Lower leg skin (tissue), 3 donors: Measurements from ENCODE around the gene PIEZO2.

ENCODE experiments used
- POLR2A ChIP-seq, 2 donors: fragments of 450-650 bp; IDR thresholded peaks; one replicate each; pipeline ENCODE4 v1.6.1; 2016 to 2017; ENCODE audit warnings: antibody characterized with exemption in 2 of 2, mild to moderate bottlenecking in 1 of 2, moderate library complexity in 1 of 2
- TF ChIP-seq, protein P1 (sequence below), 3 donors: fragments of 450-650 bp; IDR thresholded peaks; one replicate each; pipeline ENCODE4 v1.5.1; 2016; ENCODE audit warnings: antibody characterized with exemption in 3 of 3, mild to moderate bottlenecking in 3 of 3, moderate library complexity in 2 of 3

DNA sequence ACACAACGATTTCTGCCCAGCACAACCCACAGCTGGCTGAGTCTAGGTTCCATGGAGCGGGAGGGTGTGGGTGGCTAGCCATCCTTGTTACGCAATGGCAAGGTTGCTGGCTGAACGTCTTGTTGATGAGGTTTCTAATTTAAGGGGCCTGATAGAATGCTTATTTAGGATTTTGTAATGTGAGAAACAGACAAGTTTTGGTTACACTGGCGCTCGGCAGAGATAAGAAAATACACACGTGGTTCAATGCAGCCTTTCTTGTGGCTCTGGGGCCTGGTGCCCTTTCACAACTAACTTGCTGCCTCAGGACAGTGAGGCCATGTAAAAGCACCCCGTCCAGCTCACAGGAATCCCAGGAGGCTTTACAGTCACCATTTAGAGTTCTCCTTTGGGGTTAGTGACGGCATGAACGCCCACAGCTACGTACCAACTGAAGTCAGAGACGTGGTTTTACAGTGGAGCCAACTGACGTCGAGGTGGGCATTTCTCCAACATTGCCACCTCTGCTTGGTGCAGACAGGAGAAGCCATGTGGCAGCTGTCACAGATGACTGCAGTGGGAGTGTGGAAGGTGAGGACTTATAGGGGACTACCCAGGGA, 29.7 kb upstream of the PIEZO2 start:
- TF ChIP-seq, protein P1, sequence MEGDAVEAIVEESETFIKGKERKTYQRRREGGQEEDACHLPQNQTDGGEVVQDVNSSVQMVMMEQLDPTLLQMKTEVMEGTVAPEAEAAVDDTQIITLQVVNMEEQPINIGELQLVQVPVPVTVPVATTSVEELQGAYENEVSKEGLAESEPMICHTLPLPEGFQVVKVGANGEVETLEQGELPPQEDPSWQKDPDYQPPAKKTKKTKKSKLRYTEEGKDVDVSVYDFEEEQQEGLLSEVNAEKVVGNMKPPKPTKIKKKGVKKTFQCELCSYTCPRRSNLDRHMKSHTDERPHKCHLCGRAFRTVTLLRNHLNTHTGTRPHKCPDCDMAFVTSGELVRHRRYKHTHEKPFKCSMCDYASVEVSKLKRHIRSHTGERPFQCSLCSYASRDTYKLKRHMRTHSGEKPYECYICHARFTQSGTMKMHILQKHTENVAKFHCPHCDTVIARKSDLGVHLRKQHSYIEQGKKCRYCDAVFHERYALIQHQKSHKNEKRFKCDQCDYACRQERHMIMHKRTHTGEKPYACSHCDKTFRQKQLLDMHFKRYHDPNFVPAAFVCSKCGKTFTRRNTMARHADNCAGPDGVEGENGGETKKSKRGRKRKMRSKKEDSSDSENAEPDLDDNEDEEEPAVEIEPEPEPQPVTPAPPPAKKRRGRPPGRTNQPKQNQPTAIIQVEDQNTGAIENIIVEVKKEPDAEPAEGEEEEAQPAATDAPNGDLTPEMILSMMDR (IDR thresholded peaks at IDR 0.05) = no peak
- no peak for TF ChIP-seq POLR2A (IDR thresholded peaks at IDR 0.05)
